ENCODE data around the gene TGFB1I1.
A peak's percentile ranks its signal among the peaks of the same experiment; 100 is the strongest.

The TGFB1I1 gene

GRCh38 chr16:31452631-31453106, 19.3 kb upstream of the TGFB1I1 start:
- H3K27me3 ChIP-seq (ENCODE audit: insufficient read depth, poor library complexity, severe bottlenecking) = no peaks in the 10 kb centered on the region
- H3K36me3 ChIP-seq (ENCODE audit: low read depth) = peaks cover 9% of the 10 kb centered on the region; the same call in 1 of the 2 replicates
- no peak for DNase-seq (ENCODE audit: low spot score)
- H3K4me3 ChIP-seq (ENCODE audit: severe bottlenecking) = no peak overlapping the region
- H3K27ac ChIP-seq (ENCODE audit: poor library complexity, severe bottlenecking) = peak overlapping the region; percentile 86
- TF ChIP-seq CTCF (IDR thresholded peaks at IDR 0.05; ENCODE audit: poor library complexity, severe bottlenecking) = no peak
- H3K9me3 ChIP-seq (ENCODE audit: severe bottlenecking) = no peaks in the 10 kb centered on the region
- ATAC-seq (ENCODE audit: low read depth) = peak; percentile 66
- peaks cover 37% of the 10 kb centered on the region for H3K4me1 ChIP-seq (ENCODE audit: insufficient read depth, poor library complexity, severe bottlenecking)

GRCh38 chr16:31453255-31454204, 18.4 kb upstream of the TGFB1I1 start:
- peaks cover 37% of the 10 kb centered on the region for H3K4me1 ChIP-seq (ENCODE audit: insufficient read depth, poor library complexity, severe bottlenecking)

GRCh38 chr16:31455601-31456314, 16.2 kb upstream of the TGFB1I1 start:
- Histone ChIP-seq H3K27me3 (ENCODE audit: insufficient read depth, poor library complexity, severe bottlenecking) (no peaks in the 10 kb centered on the region), H3K4me3 (ENCODE audit: severe bottlenecking) (no peak overlapping the region), H3K4me1 (ENCODE audit: insufficient read depth, poor library complexity, severe bottlenecking) (peaks cover 44% of the 10 kb centered on the region), H3K36me3 (ENCODE audit: low read depth) (peaks cover 9% of the 10 kb centered on the region; the same call in 1 of the 2 replicates), H3K9me3 (ENCODE audit: severe bottlenecking) (no peaks in the 10 kb centered on the region), H3K27ac (ENCODE audit: poor library complexity, severe bottlenecking) (peak overlapping the region; percentile 86)
- DNase-seq (ENCODE audit: low spot score) (no peak), ATAC-seq (ENCODE audit: low read depth) (no peak)
- TF ChIP-seq CTCF (IDR thresholded peaks at IDR 0.05; ENCODE audit: poor library complexity, severe bottlenecking) = peak; percentile 25

More at GRCh38 chr16:31453255-31454204, 18.4 kb upstream of the TGFB1I1 start:
- no peaks in the 10 kb centered on the region for H3K27me3 ChIP-seq (ENCODE audit: insufficient read depth, poor library complexity, severe bottlenecking)
- no peaks in the 10 kb centered on the region for H3K9me3 ChIP-seq (ENCODE audit: severe bottlenecking)
- peak; percentile 68 for DNase-seq (ENCODE audit: low spot score)
- TF ChIP-seq CTCF (IDR thresholded peaks at IDR 0.05; ENCODE audit: poor library complexity, severe bottlenecking) = no peak
- peak; percentile 33 for ATAC-seq (ENCODE audit: low read depth)
- H3K36me3 ChIP-seq (ENCODE audit: low read depth) = peaks cover 9% of the 10 kb centered on the region; the same call in 1 of the 2 replicates
- H3K4me3 ChIP-seq (ENCODE audit: severe bottlenecking) = no peak overlapping the region
- peak overlapping the region; percentile 86 for H3K27ac ChIP-seq (ENCODE audit: poor library complexity, severe bottlenecking)

GRCh38 chr16:31456988-31457360, 15.0 kb upstream of the TGFB1I1 start:
- Histone ChIP-seq H3K27ac (ENCODE audit: poor library complexity, severe bottlenecking) (no peak overlapping the region), H3K4me1 (ENCODE audit: insufficient read depth, poor library complexity, severe bottlenecking) (peaks cover 39% of the 10 kb centered on the region), H3K4me3 (ENCODE audit: severe bottlenecking) (no peak overlapping the region), H3K27me3 (ENCODE audit: insufficient read depth, poor library complexity, severe bottlenecking) (no peaks in the 10 kb centered on the region), H3K9me3 (ENCODE audit: severe bottlenecking) (no peaks in the 10 kb centered on the region), H3K36me3 (ENCODE audit: low read depth) (peaks cover 9% of the 10 kb centered on the region; the same call in 1 of the 2 replicates)
- no peak for TF ChIP-seq CTCF (IDR thresholded peaks at IDR 0.05; ENCODE audit: poor library complexity, severe bottlenecking)
- ATAC-seq (ENCODE audit: low read depth) (no peak), DNase-seq (ENCODE audit: low spot score) (peak; percentile 9)

All from RWPE2 (cell line).